Stimulated activated CD4-positive, alpha-beta T cell treated with anti-CD3 and anti-CD28 coated beads, TNF-alpha, amount 100 ng/mL, for 48 hours (primary cell): ENCODE measurements around the gene AMER2.
A peak's percentile ranks its signal among the peaks of the same experiment; 100 is the strongest.

Source experiments
- DNase-seq, 3 donors: peaks; one replicate each; pipeline ENCODE4 v3.0.0-alpha.2; 2020; ENCODE audit warnings: low read depth in 3 of 3

The AMER2 gene

GRCh38 chr13:25151626-25152195 is 20.4 kb downstream of the AMER2 start:
- DNase-seq, result no peak

- no peak for DNase-seq
Measured at GRCh38 chr13:25149711-25150110, 22.4 kb downstream of the AMER2 start.

GRCh38 chr13:25148402-25148771 is 23.7 kb downstream of the AMER2 start:
- DNase-seq, result no peak

- no peak for DNase-seq
Measured at GRCh38 chr13:25147638-25148401, 24.3 kb downstream of the AMER2 start.

GRCh38 chr13:25143706-25144105 is 28.4 kb downstream of the AMER2 start:
- DNase-seq, result no peak

GRCh38 chr13:25141042-25141441 is 31.0 kb downstream of the AMER2 start:
- DNase-seq, result no peak

GRCh38 chr13:25137788-25138115 is 34.3 kb downstream of the AMER2 start:
- no peak for DNase-seq

- no peak for DNase-seq
Measured at GRCh38 chr13:25136880-25137787, 35.0 kb downstream of the AMER2 start.

- DNase-seq, result no peak
Measured at GRCh38 chr13:25135896-25136295, 36.2 kb downstream of the AMER2 start.

- no peak for DNase-seq
Measured at GRCh38 chr13:25132751-25133390, 39.2 kb downstream of the AMER2 start.

- DNase-seq, result no peak
Measured at GRCh38 chr13:25131881-25132420, 40.1 kb downstream of the AMER2 start.

GRCh38 chr13:25130944-25131343 is 41.1 kb downstream of the AMER2 start:
- no peak for DNase-seq

GRCh38 chr13:25118378-25118905 is 53.6 kb downstream of the AMER2 start:
- DNase-seq, result no peak

GRCh38 chr13:25117312-25117711 is 54.8 kb downstream of the AMER2 start:
- no peak for DNase-seq

GRCh38 chr13:25116044-25116443 is 56.0 kb downstream of the AMER2 start:
- DNase-seq, result no peak

- peak; percentile 13 to 56 (median 39) for DNase-seq
Measured at GRCh38 chr13:25114220-25114619, 57.9 kb downstream of the AMER2 start.

GRCh38 chr13:25112695-25113255 is 59.3 kb downstream of the AMER2 start:
- no peak for DNase-seq
